ENCODE measurements around the gene ROR1. TPM values are rescaled to one million over a fixed set of nuclear protein-coding genes. Genes with fewer than 3 reads are reported as not detected.

ROR1 gene
- total RNA-seq, 1 experiment from 2014 or later = 56.3 TPM

DNA sequence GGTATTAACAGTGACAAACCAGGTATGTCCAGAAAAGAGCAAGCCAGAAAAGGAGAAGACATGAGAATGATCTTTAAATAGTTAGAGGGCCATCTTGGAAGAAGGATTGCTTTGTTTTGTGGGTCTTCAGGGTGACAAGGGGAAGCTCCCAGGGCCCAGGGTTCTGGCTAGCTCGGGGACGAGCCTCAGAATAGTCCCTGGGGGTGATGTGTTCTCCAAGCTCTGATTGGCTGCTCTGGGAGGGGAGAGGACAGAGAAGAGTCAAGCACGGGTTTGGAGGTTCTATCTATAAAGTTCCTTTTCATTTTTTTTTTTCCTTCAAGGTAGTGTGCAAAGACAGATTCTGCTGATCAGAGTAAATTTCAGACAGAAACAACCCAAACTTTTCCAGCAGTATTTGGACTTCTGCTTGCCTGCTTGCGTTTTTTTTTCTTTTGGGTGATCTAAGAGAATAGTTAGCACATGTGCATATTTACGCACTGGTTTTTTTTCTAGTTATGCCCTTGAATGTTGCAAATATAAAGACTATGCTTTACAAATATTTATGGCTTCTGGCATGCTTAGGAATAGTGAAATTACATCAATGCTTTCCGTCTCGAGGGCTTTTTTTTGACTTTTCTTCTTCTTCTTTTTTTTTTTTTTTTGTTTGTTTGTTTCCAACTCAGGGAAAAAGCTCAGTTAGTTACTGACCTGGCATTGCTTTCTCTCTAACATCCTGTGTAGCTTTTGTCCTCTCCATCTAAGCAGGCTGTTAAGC lies 59.7 kb downstream of the ROR1 start:
- Mint-ChIP-seq H3K4me3 (no peak overlapping the region; the same call in 1 of the 2 replicates), H3K36me3 (no peaks in the 10 kb centered on the region), H3K27me3 (ENCODE audit: low read depth) (no peaks in the 10 kb centered on the region), H3K9me3 (no peaks in the 10 kb centered on the region), H3K4me1 (peaks cover 93% of the 10 kb centered on the region), H3K27ac (peak overlapping the region; percentile 90)
- ChIA-PET POLR2A (interaction anchor here (0.6 to 0.7 kb wide), 5 partner anchors 20 to 1226 kb away, joined by 3 to 5 read pairs (median 4); no protein-coding TSS in a partner anchor), CTCF (interaction anchor here (0.6 to 1.5 kb wide), 8 partner anchors 10 to 159 kb away, joined by 3 to 9 read pairs (median 4); no protein-coding TSS in a partner anchor)
- peak; percentile 52 for ATAC-seq
- TF ChIP-seq, protein P1, sequence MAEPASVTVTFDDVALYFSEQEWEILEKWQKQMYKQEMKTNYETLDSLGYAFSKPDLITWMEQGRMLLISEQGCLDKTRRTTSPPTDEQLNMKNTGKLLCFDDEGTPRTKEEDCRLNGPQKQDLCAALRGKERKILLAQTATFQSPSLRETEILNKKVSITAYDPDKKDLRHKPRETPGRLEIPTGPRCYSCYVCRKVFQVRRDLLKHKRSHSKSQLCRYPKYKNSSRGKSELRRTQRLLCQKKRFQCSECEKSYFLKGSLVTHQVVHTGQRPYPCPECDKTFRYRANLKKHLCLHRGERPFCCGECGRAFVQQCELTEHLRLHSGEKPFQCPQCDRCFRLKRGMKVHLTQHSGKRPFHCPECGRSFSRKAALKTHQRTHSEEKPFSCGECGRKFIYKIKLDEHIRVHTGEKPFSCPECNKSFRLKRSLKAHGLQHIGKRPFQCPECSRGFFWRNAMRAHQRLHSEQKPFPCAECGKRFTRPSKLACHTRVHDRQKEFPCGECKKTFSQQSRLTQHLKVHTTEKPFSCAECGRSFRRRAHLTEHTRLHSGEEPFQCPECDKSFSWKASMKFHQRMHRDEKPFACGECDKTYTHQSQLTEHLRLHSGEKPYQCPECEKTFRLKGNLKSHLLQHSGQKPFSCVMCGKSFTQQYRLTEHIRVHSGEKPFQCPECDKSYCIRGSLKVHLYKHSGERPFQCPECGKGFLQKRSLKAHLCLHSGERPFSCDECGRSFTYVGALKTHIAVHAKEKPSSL (CRISPR knock-in tag; conservative IDR thresholded peaks at IDR 0.05) = no peak
- TF ChIP-seq ZNF219 (CRISPR knock-in tag; IDR thresholded peaks at IDR 0.05; ENCODE audit: borderline replicate concordance) = no peak
- no peak for TF ChIP-seq ERG (CRISPR knock-in tag; IDR thresholded peaks at IDR 0.05)
- no peak for TF ChIP-seq PRRX2 (CRISPR knock-in tag; IDR thresholded peaks at IDR 0.05)
- TF ChIP-seq, protein P2, sequence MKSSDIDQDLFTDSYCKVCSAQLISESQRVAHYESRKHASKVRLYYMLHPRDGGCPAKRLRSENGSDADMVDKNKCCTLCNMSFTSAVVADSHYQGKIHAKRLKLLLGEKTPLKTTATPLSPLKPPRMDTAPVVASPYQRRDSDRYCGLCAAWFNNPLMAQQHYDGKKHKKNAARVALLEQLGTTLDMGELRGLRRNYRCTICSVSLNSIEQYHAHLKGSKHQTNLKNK (CRISPR knock-in tag; IDR thresholded peaks at IDR 0.05) = no peak
- TF ChIP-seq, protein P3, sequence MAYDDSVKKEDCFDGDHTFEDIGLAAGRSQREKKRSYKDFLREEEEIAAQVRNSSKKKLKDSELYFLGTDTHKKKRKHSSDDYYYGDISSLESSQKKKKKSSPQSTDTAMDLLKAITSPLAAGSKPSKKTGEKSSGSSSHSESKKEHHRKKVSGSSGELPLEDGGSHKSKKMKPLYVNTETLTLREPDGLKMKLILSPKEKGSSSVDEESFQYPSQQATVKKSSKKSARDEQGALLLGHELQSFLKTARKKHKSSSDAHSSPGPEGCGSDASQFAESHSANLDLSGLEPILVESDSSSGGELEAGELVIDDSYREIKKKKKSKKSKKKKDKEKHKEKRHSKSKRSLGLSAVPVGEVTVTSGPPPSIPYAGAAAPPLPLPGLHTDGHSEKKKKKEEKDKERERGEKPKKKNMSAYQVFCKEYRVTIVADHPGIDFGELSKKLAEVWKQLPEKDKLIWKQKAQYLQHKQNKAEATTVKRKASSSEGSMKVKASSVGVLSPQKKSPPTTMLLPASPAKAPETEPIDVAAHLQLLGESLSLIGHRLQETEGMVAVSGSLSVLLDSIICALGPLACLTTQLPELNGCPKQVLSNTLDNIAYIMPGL (CRISPR knock-in tag; IDR thresholded peaks at IDR 0.05) = no peak
- no peak for TF ChIP-seq JUN (CRISPR knock-in tag; IDR thresholded peaks at IDR 0.05)
- TF ChIP-seq ATF6 (CRISPR knock-in tag; IDR thresholded peaks at IDR 0.05) = no peak
- TF ChIP-seq ZNF532 (CRISPR knock-in tag; IDR thresholded peaks at IDR 0.05; ENCODE audit: borderline replicate concordance) = no peak
- TF ChIP-seq USF2 (CRISPR knock-in tag; IDR thresholded peaks at IDR 0.05) = no peak
- TF ChIP-seq TEAD1 (CRISPR knock-in tag; IDR thresholded peaks at IDR 0.05) = no peak
- no peak for TF ChIP-seq E2F4 (CRISPR knock-in tag; IDR thresholded peaks at IDR 0.05; ENCODE audit: borderline replicate concordance, low read depth)
- no peak for TF ChIP-seq HMGA2 (CRISPR knock-in tag; IDR thresholded peaks at IDR 0.05)
- TF ChIP-seq OVOL2 (CRISPR knock-in tag; IDR thresholded peaks at IDR 0.05; ENCODE audit: borderline replicate concordance) = no peak
- TF ChIP-seq CREM (CRISPR knock-in tag; IDR thresholded peaks at IDR 0.05) = no peak
- no peak for TF ChIP-seq ZNF416 (CRISPR knock-in tag; IDR thresholded peaks at IDR 0.05)
- TF ChIP-seq SMAD3 (CRISPR knock-in tag; IDR thresholded peaks at IDR 0.05; ENCODE audit: borderline replicate concordance) = no peak
- TF ChIP-seq NFATC4 (CRISPR knock-in tag; IDR thresholded peaks at IDR 0.05) = no peak
- TF ChIP-seq IRF1 (CRISPR knock-in tag; IDR thresholded peaks at IDR 0.05) = no peak
- no peak for DNase-seq (ENCODE audit: low spot score)
